NCI-H2196 treated with DMSO at 0.1 percent for 48 hours (cell line): ENCODE measurements around the gene USHBP1.

Source experiments
- DNase-seq: peaks from one replicate; lab custom pipeline; 2025; ENCODE audit not compliant: unreplicated experiment; lab: John Stamatoyannopoulos, UW

Gene USHBP1

GRCh38 chr19:17264641-17264979, at the start of gene USHBP1:
USHBP1 (minus strand) TSS chr19:17264745; CDS start chr19:17264299, 446 bp downstream.
- no peak for DNase-seq

DNA sequence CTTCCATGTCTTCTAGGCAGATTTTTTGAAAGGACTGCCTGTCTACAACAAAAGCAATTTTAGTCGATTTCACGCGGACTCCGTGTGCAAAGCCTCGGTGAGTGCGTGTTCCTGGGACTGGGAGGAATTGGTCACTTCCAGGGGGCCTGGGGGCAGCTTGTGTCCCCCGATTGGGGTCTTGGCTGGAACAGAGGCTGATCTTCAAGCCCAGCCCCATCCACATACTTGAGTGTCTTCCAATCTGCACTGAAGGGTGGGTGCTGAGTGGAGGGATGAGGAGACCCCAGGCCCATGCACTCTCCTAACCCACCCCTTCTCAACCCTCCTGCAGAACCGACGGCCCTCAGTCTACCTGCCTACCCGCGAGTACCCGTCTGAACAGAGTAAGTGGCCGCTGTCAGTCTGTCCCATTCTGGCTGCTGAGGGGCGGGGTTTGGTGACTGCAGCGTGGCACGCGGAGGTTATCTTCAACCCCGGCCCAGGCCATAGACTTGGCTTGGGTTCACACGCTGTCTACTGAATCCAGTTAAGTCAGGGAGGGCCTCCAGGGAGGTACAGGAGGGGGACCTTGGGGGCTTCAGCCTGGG, 49.6 kb upstream of the USHBP1 start:
- no peak for DNase-seq

GRCh38 chr19:17312189-17313113, 47.9 kb upstream of the USHBP1 start:
- DNase-seq = no peak

DNA sequence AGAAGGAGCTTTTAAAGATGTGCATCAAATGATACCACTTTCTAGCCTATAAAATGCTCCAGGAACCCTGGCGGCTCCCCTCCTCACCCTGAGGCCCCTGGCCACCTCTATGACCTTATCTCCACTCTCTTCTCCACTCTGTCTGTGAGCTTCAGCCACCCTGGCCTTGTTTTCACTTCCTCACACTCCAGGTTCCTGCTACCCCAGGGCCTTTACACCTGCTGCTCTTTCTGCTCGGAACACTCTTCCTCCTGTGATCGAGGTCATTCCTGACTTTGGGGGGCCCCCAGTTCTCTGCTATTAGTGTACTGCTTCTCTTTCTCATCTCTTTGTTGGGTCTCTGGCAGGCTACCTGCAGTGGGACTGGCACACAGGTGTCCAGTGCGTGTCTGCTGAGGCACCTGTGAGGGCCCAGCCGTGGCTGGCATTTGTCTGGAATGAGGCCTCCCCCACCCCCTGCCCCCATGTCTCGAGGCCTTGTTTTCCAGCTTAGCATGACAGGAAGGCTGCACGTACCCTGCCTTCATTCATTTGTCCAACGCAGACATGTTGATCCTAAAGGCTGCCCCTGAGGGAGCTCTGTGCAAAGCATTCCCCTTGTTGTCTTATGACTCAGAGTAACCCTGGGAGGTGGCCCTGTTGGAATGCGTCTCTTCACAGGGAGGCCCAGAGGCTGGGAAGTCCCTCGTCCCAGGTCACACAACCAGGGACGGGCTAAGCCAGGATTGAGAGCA, 47.1 kb upstream of the USHBP1 start:
- DNase-seq = no peak

DNA sequence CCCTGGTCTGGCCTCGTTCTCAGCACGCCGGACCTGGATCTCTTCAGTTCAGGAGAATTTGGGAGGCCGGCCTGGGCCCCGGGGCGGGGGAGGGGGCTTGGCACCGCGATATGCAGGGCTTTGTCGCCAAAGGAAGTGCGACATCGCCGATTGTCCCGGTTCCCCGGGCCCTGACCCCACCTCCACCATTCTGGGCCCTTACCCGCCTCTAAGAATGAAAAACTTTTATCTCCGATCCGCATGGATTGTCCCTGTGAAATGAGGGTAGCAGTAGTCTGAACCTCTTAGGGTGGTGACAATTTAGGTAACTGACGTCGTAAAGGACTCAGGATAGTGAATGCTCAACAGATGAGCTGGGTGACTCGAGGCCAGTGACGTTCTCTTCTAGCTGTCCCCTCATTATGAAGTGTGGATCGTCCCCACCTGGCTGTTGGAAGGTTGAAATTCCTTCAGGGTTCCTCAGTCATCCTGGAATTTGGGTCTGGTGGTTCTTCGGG, 45.5 kb upstream of the USHBP1 start:
- no peak for DNase-seq

DNA sequence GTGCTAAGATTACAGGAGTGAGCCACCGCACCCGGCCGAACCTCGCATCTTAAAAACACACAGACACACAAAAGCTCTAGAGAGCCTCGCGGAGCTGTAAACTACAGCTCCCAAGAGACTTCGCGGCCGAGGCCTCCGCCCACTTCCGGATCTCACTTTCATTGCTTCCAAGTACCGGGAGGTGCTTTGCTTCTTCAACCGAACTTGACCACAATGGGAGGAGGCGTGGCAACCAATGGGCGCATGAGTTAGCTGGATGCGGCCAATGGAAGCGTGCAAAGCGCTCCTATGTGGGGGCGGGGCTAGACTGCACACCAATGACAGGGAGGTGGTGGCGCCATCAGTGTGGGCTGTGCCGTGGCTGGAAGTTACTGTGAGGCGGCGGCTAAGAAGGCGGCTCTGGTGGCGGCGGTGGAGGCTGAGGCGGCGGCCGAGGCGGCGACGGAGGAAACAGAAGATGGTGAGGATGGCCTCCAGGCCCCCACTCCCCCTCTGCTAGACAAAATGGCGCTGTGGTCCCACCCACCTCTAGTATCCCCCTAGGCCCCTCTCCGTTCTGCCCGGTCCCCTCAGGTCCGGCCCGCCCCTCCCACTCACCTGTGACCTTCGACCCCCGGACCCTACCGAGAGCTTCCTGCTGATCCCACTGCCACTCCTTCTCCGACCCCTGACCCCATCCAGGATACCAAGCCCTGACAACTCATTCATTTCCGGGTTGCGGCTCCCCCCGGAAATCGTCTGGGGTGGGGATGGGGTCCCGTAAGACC, 44.8 kb upstream of the USHBP1 start, which contains the start of gene DDA1:
TSS of gene DDA1 (plus strand) at position 366 of the 767 bp plus-strand sequence. CDS start at position 458, 92 bp downstream.
- DNase-seq = peak; percentile 99

GRCh38 chr19:17307876-17308377, 43.4 kb upstream of the USHBP1 start:
- no peak for DNase-seq

- no peak for DNase-seq
Measured at GRCh38 chr19:17306285-17306714, 41.8 kb upstream of the USHBP1 start.

DNA sequence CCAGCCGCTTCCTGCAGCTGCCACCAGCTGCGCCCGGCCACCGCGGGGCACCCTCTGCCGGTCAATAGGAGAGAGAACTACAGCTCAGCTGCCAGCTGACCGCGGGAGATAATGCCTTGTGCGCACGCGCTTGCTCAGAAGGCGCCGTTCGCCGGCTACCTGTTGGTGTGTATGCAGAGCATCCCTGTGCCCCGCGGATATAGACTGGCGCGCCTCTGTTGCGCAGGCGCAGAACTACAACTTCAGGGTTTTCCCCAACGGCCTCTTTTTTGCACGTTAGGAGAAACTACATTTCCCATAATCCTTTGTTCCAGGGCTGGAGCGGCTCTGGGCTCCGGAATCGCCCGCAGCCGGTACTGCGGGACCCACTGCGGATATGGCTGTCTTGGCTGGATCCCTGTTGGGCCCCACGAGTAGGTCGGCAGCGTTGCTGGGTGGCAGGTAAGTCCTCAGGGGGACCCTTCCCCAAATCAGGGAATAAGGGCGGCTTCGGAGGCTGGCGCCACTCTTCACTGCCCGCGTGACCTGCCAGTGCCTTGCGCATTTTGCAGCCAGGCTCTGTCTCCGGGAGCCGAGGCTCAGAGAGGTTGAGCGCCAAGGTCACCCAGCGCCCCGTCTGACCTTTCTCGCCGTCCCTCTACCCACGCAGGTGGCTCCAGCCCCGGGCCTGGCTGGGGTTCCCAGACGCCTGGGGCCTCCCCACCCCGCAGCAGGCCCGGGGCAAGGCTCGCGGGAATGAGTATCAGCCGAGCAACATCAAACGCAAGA, 41.2 kb upstream of the USHBP1 start, which contains the start of gene MRPL34:
TSS of gene MRPL34 (plus strand) at position 356 of the 768 bp plus-strand sequence. CDS start at position 377, 21 bp downstream.
- DNase-seq = peak; percentile 99

GRCh38 chr19:17305216-17305516, 40.6 kb upstream of the USHBP1 start:
- no peak for DNase-seq

DNA sequence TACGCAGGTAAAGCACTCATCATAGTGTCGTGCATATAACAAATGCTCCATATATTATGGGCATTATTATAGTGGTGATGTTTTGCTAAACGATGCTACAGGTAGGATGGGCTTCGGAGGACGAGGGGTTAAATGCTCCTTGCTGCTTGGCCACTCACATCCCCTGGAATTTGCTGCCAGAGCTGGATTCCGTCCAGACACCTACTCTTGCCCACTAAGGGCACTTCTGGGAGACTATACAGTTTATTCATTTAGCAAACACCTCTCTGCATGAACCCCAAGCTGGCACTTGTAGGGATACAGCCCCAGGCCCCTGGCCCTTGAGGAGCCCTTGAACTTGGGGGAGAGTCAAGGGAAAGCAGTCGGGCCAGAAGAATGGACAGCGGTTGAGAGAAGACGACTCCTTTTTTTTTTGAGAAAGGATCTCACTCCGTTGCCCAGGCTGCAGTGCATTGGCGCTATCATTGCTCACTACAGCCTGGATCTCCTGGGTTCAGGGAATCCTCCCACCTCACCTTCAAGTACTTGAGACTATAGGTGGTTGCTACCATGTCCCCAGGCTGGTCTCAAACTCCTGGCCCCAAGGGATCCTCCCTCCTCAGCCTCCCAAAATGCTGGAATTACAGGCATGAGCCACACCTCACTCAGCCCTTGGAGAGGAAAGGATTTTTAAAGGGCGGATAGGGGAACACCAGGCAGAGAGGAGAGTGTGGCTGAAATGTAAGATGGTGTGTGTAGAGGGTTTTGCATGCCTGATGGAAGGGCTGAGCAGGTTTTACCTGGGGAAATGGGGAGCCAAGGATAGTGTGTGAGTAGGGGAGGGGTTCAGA, 40.1 kb upstream of the USHBP1 start:
- no peak for DNase-seq

GRCh38 chr19:17303940-17304267, 39.4 kb upstream of the USHBP1 start:
- DNase-seq = no peak

DNA sequence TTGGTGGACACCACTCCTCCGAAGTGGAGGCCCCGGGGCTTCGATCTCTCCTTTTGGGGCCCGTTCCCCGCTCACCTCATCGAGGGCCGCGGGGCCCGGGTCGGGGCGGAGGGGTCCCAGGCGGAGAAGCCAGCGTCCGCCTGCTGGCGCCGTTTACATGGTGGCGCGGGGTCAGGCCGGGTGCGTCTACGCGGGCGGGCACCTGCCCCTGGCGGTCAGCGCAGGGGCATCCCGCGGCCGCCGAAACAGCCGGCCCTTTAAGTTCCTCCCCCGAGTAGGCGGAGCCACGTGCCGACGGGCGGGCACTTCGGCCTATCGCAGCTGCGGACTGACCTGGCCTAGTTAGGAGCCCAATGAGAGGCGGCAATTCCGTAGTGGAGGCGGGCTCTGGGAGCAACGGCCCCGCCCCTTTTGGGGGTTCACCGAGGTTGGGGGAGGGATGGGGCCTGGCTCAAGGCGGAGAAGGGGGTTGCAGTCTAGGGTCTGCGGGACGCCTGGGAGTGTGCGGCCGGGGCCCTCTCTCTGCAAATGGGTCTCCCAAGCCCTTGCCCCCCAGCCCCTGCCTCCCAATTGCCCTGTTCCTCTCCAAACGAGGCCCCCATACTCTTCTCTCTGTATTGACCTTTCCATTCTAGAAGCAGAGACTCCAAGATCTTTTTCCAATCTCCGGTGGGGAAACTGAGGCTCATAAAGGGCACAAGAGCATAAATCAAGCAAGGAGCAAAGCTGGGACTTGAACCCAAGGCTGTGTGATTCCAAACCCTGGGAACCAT, 38.8 kb upstream of the USHBP1 start, which contains the start of gene ABHD8:
TSS of gene ABHD8 (minus strand) at position 259 of the 773 bp plus-strand sequence. CDS start 1,809 bp downstream, outside the sequence.
- DNase-seq = peak; percentile 90

GRCh38 chr19:17302391-17303166, 38.0 kb upstream of the USHBP1 start:
- DNase-seq = no peak

- DNase-seq = no peak
Measured at GRCh38 chr19:17300992-17301619, 36.6 kb upstream of the USHBP1 start.

GRCh38 chr19:17296976-17297375, 32.4 kb upstream of the USHBP1 start:
- DNase-seq = no peak

DNA sequence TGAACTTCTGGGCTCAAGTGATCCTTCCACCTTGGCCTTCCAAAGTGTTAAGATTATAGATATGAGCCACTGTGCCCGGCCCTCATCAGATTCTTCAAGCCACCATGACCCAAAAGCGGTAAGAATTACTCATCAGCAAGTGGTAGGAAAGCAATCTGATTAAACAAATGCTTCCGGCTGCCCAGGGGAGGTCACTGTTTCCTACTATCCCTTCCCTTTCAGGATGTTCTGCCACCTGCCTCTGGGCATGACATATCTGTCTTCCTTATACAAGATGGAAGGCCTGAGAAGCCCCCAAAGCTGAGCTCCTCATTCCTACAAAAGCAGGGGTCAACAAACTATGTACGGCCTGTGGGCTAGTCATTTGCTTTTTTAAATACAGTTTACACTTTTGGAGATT, 31.7 kb upstream of the USHBP1 start:
- DNase-seq = no peak
